HG03039 (cell line): ENCODE data around the gene UST.
"Not testable (repeated sequence)": the region's sequence is repeated elsewhere in the genome, so short reads cannot be mapped to it uniquely, and the experiment has no call there.

Source experiments
- ATAC-seq: cut with Tn5 transposase; IDR thresholded peaks from one replicate; pipeline ENCODE4 v1.9.1; 2021; ENCODE audit warnings: mild to moderate bottlenecking, moderate library complexity; ENCODE audit not compliant: unreplicated experiment

The UST gene

DNA sequence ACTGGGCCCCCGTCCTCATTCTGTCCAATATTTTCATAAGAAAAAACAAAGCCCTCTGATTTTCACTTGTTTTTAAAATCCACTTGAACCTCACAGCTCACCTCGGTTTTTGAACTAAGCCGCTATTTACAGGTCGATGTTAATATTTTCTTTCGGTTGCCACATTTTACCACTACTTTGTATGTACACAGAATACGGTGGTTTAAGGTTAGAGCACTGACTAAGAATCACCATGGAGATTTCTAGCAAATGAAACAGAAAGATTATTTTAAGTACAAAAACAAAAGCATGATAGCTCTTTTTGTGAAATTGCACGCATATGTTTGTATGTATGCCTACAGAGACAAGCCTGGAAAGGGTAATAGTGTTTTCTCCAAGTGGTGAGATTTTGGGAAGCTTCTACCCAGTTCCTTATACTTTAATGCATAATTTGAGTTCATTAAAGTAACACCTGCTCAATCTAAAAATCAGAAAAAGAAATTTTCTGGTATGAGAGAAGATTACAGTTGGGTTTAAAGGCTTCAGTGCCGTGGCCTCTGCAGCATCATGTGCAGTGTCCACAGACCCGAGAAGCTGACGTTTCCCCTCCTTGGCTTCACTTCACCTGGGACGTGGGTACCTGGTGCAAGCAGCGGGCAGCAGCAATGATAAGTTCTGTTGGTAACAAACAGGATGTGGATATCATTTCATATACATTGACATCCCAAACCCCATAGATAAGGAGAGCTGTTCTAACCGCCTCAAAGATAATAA lies 144.0 kb downstream of the UST start:
- ATAC-seq: no peak

- ATAC-seq: no peak
Observed at GRCh38 chr6:148891405-148891783, 144.6 kb downstream of the UST start.

GRCh38 chr6:148892247-148892646 lies 145.4 kb downstream of the UST start:
- no peak for ATAC-seq

DNA sequence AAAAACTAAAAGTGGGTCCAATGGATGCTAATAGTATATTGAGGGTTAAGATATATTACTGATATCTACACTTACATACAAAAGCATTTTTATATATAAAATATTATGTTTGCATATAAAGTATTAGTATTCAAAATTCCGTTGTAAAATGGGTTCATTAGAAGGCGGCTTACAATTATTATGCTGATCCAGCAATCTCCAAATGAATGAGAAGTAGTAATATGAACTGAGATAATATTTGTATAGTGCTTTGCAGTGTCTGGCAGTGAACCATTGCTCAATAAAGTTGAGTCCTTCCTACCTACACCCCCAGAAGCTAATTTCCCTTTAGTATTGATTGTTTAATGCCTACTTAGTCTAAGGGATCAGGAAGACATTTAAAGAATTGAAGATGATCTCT lies 146.2 kb downstream of the UST start:
- ATAC-seq: no peak

GRCh38 chr6:148893481-148893880 lies 146.7 kb downstream of the UST start:
- ATAC-seq: no peak

DNA sequence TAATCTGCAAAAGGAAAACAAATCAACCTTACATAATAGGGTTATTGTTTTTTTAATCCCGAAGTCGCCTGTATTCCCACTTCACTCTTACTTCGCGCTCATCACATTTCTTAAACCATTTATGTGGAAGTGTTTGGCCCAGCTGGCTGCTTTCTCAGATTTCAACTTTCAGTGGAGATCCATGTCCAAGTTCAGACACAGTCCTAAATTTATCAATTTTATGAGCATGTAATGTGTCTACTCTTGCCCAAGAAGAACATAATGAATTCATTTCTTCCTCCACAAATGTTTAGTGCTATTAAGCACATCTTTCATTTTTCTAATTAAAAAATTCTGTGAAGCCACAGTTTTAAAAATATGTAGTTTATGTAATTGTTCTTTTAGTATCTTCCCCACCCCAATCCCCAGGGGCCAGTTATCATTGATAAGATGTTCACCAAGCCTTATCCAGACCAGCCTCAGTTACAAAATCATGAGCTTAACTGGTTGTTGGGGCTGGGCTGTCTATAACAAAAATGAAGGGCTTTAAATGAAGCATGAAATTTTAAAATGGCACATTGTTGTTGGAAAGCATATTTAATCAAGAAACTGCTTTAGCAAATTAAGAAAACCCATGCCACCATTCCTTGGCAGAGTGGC lies 151.7 kb downstream of the UST start:
- ATAC-seq: no peak

DNA sequence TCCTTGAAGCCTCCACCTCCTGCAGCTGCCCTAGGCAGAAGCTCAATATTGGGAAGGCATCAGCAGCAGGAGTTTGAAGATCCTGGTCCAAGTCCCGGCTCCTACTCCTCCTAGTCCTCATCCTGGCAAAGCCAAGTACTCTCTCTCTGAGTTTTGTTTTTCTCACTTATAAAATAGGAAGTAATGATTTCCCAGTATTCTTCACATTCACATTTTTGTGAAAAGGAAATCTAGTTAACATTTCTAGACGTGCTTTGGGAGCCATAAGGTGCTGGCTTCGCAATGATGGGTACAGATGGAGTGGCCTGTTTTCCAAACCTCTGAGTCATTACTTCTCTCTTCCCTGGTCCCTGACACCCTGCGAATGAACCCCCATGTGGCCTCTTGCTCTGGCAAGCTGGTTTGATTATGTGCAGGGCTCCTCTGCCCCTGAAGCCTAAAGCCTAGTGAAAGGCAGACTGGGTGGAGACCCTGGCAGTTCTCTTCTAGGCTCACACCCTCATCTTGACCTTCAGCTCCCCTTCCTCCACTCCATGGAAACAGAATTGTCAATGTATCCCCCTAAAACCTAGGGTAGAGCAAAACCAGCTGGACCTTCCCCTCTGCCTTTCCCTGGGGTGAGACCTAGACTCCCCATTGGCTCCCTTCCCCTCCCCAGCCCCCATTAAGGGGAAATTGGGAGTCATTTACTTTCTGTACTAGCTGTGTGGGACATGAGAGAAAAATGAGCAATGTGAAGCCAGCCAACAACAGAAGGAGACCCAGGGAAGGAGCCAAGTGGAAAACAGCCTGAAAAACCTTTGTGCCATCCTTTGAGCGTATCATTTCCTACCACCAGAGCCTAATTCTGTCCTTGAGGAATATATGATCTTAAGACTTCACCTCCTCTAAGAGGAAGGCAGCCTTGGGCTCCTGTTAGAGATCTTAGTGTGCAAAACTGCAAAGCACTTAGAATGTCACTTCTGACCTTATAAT lies 158.4 kb downstream of the UST start:
- ATAC-seq: no peak

GRCh38 chr6:148905901-148906300 lies 159.1 kb downstream of the UST start:
- ATAC-seq: no peak

DNA sequence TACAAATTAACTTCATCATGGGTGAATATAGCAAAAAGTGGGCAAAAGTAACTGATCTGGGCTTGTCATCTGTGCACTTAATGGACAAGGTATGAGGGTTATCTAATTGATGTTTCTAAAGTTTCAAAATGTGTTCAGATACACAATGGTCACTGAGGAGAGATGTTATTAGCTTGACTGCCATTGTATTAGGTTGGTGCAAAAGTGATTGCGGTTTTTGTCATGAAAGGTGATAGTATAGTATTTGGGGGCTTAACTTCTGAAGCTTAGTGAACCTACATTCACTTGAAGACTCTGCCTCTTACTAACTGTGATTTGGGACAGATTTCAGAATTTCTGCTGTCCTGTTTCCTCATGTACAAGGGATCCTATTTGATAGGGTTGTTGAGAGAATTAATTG lies 159.6 kb downstream of the UST start:
- ATAC-seq: no peak

DNA sequence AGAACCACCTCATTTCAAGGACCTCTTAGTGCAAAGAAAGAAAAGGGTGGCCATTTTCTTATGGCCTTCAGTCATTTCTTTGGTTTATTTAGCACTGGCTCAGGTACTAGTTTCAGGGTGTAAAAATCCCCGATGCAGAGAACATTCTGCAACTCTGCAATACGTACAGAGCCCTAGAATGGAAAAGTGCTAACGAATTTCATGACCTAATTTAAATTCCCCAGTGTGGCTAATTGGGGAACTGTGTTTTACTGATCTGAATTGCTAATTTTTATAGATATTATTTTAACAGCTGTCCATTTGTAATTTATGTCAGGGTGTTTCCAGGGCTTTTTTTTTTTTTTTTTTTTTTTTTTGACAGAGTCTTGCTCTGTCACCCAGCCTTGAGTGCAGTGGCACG lies 160.7 kb downstream of the UST start:
- ATAC-seq: no peak

DNA sequence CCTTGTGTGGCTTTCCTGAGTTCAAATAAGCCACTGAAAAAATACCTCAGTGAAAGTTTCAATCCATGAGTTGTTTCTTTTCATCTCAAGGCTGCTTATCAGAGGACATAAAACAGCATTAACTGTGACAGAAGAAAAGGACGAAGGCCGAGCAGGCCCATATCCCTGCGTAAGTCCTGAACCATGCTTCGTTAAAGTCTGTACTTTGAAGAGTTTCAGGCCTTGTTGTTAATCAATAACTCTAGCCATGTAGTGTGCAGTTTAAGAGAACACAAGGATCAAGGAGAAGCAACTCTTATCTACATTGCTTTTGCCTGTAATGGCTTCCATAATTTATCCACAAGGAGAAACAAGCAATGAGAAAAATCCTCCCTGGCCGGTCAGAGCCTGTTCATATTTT lies 165.4 kb downstream of the UST start:
- no peak for ATAC-seq

DNA sequence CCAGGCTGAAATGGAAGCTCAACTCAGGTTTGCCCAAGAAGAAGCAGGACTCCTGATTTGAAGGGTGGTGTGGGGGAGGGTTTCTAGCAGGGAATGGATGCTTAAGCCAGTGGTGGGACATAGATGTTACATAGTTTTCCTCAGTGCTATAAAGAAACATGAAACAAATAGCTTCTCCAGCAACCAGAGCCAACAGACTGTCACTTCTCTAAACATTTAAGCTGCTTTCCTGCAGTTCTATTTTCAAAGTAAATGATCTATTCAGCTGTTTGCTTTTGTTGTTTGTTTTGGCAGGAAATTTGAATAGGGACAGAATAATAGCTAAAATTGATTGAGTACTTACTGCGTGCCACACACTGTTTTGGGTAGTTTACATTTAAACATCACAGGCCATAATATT lies 169.0 kb downstream of the UST start:
- ATAC-seq: no peak

DNA sequence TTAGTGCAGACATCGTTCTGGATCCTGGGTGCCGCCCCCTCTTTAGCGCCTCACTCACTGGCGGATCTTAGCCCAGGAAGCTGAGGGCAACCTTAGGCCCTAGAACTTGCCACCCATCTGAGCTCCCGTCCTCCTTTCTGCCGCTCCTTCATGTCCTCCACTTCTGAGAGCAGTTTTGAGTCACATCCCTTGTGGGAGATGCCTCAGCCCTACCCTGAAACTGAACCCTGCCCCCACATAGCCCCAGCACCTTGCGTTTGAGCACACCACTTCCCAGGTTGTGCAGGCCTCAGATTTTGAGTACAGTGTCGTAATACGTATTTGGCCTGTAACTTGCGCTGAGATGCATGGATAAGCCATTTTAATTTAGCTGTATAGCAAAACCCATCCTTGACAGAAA lies 169.7 kb downstream of the UST start:
- ATAC-seq: not testable (repeated sequence)

DNA sequence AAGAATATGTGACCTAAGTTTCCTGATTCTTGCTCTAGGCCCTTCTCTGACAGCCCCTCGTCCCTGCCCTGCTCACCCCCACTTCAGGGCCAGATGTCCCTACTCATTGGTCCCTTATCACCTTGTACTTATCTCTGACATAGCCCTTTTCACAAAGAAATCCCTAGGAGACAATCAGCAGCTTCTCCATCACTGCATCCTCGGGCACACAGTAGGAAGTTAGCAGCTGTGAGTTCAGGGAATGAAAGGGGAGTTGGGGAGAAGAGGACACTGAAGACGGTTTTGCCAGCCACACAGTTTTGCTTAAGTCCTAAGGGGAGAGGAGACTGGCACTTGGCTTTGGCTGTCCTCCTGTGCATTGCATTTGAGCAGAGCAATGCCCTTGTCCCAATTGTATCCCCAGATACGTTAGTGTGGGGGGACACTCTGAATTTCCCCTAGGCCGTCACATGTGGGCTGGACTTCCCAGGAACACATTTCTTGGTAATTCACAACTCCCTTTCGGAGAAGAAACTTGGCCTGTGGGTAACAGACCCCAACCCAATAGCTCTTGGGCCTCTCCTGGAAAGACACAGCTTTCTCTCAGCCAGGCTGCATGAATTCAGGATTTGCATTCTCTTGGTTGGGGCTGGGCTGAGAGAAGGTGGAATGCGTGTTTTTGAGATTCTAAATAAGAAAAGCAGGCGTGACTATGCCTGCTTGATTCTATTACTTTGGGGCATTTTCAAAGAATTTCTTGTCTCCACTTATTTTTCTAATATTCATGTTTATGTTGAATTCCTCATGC lies 177.6 kb downstream of the UST start:
- ATAC-seq: no peak

DNA sequence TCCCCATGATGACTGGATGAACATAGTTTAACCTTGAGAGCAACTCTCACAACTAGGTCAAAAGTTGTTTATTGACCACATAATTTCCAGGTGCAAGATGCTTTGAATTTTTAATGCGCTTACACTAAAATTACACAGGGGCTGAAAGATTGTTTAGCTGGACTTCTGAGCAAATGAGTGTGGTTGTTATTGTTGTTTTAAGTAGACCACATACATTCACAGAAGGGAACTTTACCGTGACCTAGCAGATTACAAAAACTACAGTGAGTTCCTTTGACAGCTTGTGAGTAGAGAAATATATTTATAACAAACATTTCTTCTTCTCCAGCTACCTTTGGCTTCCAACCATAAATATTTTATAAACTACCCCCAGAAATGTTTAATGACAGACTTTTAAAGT lies 178.9 kb downstream of the UST start:
- ATAC-seq: no peak

- no peak for ATAC-seq
Observed at GRCh38 chr6:148926478-148926877, 179.6 kb downstream of the UST start.

DNA sequence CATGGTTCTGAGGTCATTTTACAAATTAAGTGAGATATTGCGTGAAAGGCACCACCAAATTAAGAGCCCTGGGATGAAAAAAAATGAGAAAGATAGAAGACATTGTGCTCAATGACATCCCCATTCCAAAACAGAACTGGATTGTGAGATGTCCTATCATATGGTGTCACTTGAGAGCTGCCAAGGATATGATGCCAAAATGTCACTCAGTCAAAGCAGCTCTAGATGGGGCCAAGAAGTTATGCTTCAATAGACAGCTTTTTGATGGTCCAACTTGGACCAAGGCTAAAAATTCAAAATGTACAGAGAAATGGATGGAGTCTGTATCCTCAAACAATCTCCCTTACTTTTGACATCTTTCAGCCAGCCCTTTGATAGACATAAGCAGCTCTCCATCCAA lies 180.8 kb downstream of the UST start:
- no peak for ATAC-seq

GRCh38 chr6:148928811-148929210 lies 182.0 kb downstream of the UST start:
- ATAC-seq: no peak

- no peak for ATAC-seq
Observed at GRCh38 chr6:148932208-148932607, 185.4 kb downstream of the UST start.

DNA sequence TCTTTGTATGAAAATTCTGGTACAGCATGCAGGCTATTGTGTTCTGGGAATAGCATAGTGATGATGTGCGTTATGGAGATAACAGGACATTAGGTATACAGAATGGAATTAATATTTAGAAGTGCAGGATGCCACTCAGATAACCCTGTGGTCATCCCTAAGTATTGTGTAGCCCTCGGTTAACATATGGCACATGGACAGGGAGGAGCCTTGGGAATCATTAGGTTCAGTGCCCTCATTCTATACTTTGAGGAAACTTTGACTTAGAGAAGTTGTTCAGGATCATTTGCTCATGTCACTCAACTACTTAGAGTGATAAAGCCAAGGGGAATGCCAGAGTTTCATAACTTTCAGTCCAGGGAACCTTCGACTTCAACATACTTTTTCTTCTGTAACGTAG lies 185.9 kb downstream of the UST start:
- no peak for ATAC-seq

- no peak for ATAC-seq
Observed at GRCh38 chr6:148934539-148934938, 187.7 kb downstream of the UST start.
